ENCODE data around the gene NRAP. TPM values are rescaled to one million over a fixed set of nuclear protein-coding genes. Genes with fewer than 3 reads are reported as not detected.

The NRAP gene
- total RNA-seq, 1 experiment from 2014 or later = 0.05 TPM

GRCh38 chr10:113609704-113610108 lies 54.1 kb downstream of the NRAP start:
- CTCF ChIA-PET = interaction anchor here (0.5 kb wide), 1 partner anchor 1487 kb away, joined by 5 read pairs; no protein-coding TSS in a partner anchor
- H3K27me3 ChIP-seq (replicated peaks; ENCODE audit: control insufficient read depth, insufficient read depth, low read length) = no peaks in the 10 kb centered on the region
- DNase-seq = no peak
- no peaks in the 10 kb centered on the region for H3K36me3 ChIP-seq (ENCODE audit: control insufficient read depth, insufficient read depth, low read length)
- H3K9me3 ChIP-seq = no peaks in the 10 kb centered on the region
- Mint-ChIP-seq H3K4me3 (ENCODE audit: unreplicated experiment) (no peak overlapping the region), H3K9me3 (ENCODE audit: unreplicated experiment) (no peaks in the 10 kb centered on the region), H3K27me3 (ENCODE audit: insufficient read depth, unreplicated experiment) (peaks cover 3% of the 10 kb centered on the region), H3K27ac (ENCODE audit: unreplicated experiment) (no peak overlapping the region), H3K4me1 (ENCODE audit: low read depth, unreplicated experiment) (no peaks in the 10 kb centered on the region), H3K36me3 (ENCODE audit: insufficient read depth, unreplicated experiment) (no peaks in the 10 kb centered on the region)
- intact Hi-C loops (cut with micrococcal nuclease; ENCODE audit: unreplicated experiment) = no loop called here
- H3K4me1 ChIP-seq = no peaks in the 10 kb centered on the region
- POLR2A ChIA-PET = no interaction called here
- H3K4me3 ChIP-seq (ENCODE audit: low read depth, low read length) = no peak overlapping the region
- no peak for TF ChIP-seq CTCF (IDR thresholded peaks at IDR 0.05; ENCODE audit: insufficient read depth in 1 of 2, low read depth in 1 of 2, low read length in 1 of 2, severe bottlenecking in 1 of 2, unreplicated experiment in 1 of 2)
- no TSS peak for BruUV-seq (replicated peaks)

DNA sequence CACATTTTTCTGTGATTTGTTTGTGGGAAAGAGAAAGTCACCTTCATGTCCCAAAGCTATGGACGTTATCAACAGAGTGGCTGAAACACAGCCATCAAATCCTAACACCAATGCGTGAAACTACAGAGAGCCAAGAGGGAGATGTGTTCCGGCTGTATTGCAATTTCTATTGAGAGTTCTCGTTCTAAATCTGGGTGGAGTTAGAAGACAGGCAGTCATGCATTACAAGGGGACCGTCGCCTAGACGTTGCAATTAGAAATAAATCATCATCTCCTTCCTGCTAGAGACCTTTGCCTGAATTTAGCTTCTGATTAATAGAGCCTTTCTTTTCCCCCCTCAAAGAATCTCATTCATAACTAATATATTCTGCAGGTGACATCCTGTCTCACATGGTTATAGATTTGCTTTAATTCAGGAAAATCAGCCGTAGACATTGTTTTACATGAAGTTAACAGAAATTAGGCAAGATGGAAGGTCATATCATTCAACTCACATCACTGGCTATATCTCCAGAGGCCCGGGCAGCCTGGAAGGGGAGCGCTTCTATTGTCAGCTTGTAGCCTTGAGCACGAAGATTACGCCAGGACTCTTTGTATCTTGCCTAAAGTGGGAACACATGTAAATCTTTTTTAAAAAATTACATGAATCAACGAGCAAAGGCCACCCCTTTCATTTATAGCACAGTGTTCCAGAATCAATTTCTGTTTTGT lies 58.4 kb downstream of the NRAP start:
- TF ChIP-seq CTCF (IDR thresholded peaks at IDR 0.05; ENCODE audit: insufficient read depth in 1 of 2, low read depth in 1 of 2, low read length in 1 of 2, severe bottlenecking in 1 of 2, unreplicated experiment in 1 of 2) = no peak
- H3K27me3 Mint-ChIP-seq (ENCODE audit: insufficient read depth, unreplicated experiment) = no peaks in the 10 kb centered on the region
- Histone ChIP-seq H3K9me3 (no peaks in the 10 kb centered on the region), H3K4me3 (ENCODE audit: low read depth, low read length) (no peak overlapping the region), H3K36me3 (ENCODE audit: control insufficient read depth, insufficient read depth, low read length) (no peaks in the 10 kb centered on the region), H3K4me1 (no peaks in the 10 kb centered on the region), H3K27me3 (replicated peaks; ENCODE audit: control insufficient read depth, insufficient read depth, low read length) (no peaks in the 10 kb centered on the region)
- ChIA-PET POLR2A (no interaction called here), CTCF (no interaction called here)
- intact Hi-C loops (cut with micrococcal nuclease; ENCODE audit: unreplicated experiment) = no loop called here
- H3K36me3 Mint-ChIP-seq (ENCODE audit: insufficient read depth, unreplicated experiment) = no peaks in the 10 kb centered on the region
- H3K4me1 Mint-ChIP-seq (ENCODE audit: low read depth, unreplicated experiment) = no peaks in the 10 kb centered on the region
- DNase-seq = no peak
- H3K4me3 Mint-ChIP-seq (ENCODE audit: unreplicated experiment) = no peak overlapping the region
- H3K9me3 Mint-ChIP-seq (ENCODE audit: unreplicated experiment) = no peaks in the 10 kb centered on the region
- H3K27ac Mint-ChIP-seq (ENCODE audit: unreplicated experiment) = no peak overlapping the region
- BruUV-seq (replicated peaks) = no TSS peak

DNA sequence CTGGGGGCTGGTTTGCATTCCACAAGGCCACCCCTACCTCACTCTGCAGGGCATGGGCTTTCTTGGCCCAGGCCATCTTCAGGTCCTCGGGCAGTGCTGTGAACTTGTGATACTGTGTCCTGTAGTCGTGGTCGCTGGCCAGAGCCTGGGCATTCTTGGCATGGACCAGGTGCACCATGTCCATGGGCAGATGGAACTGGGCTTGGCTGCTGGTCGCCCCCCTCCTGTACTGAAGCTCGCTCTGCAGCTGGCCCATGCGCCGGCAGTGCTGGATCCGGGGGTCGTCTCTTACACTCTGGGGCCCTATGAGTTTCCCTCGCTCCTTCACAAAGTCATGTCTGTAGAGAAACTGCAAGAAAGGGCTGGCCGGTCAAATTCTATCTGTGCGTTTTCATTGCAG lies 59.3 kb downstream of the NRAP start:
- Histone ChIP-seq H3K4me3 (ENCODE audit: low read depth, low read length) (no peak overlapping the region), H3K9me3 (no peaks in the 10 kb centered on the region), H3K27me3 (replicated peaks; ENCODE audit: control insufficient read depth, insufficient read depth, low read length) (no peaks in the 10 kb centered on the region), H3K4me1 (no peaks in the 10 kb centered on the region), H3K36me3 (ENCODE audit: control insufficient read depth, insufficient read depth, low read length) (no peaks in the 10 kb centered on the region)
- ChIA-PET CTCF (no interaction called here), POLR2A (no interaction called here)
- Mint-ChIP-seq H3K9me3 (ENCODE audit: unreplicated experiment) (no peaks in the 10 kb centered on the region), H3K4me1 (ENCODE audit: low read depth, unreplicated experiment) (no peaks in the 10 kb centered on the region), H3K4me3 (ENCODE audit: unreplicated experiment) (no peak overlapping the region), H3K27ac (ENCODE audit: unreplicated experiment) (no peak overlapping the region), H3K36me3 (ENCODE audit: insufficient read depth, unreplicated experiment) (no peaks in the 10 kb centered on the region), H3K27me3 (ENCODE audit: insufficient read depth, unreplicated experiment) (no peaks in the 10 kb centered on the region)
- TF ChIP-seq CTCF (IDR thresholded peaks at IDR 0.05; ENCODE audit: insufficient read depth in 1 of 2, low read depth in 1 of 2, low read length in 1 of 2, severe bottlenecking in 1 of 2, unreplicated experiment in 1 of 2) = no peak
- DNase-seq = no peak
- intact Hi-C loops (cut with micrococcal nuclease; ENCODE audit: unreplicated experiment) = no loop called here
- BruUV-seq (replicated peaks) = no TSS peak

Data from Caco-2 (cell line).